ENCODE results near the gene MDP1.
"Not testable (repeated sequence)": the region's sequence is repeated elsewhere in the genome, so short reads cannot be mapped to it uniquely, and the experiment has no call there.

Gene MDP1

GRCh38 chr14:24250354-24250753 is 34.5 kb upstream of the MDP1 start:
- no peak for DNase-seq

- no peak for DNase-seq
These were observed 33.6 kb upstream of the MDP1 start for GRCh38 chr14:24249230-24250021.

GRCh38 chr14:24247422-24247821 is 31.6 kb upstream of the MDP1 start:
- DNase-seq = no peak

- no peak for DNase-seq
These were observed 30.9 kb upstream of the MDP1 start for GRCh38 chr14:24246765-24247212.

GRCh38 chr14:24245350-24245749 is 29.5 kb upstream of the MDP1 start:
- not testable (repeated sequence) for DNase-seq

GRCh38 chr14:24243336-24243836 is 27.5 kb upstream of the MDP1 start:
- no peak for DNase-seq

GRCh38 chr14:24241829-24242443 is 26.1 kb upstream of the MDP1 start:
- DNase-seq = peak in 8 of 14 donors; percentile 64 to 99 (median 98)

- no peak for DNase-seq
These were observed 24.4 kb upstream of the MDP1 start for GRCh38 chr14:24240110-24240918.

GRCh38 chr14:24238527-24239037 is 22.7 kb upstream of the MDP1 start:
- no peak for DNase-seq

- DNase-seq = no peak
These were observed 22.3 kb upstream of the MDP1 start for GRCh38 chr14:24238123-24238522.

- DNase-seq = no peak
These were observed 21.6 kb upstream of the MDP1 start for GRCh38 chr14:24237463-24237955.

- DNase-seq = no peak
These were observed 21.0 kb upstream of the MDP1 start for GRCh38 chr14:24236689-24237462.

GRCh38 chr14:24235804-24236688 is 20.2 kb upstream of the MDP1 start:
- no peak for DNase-seq

- DNase-seq = no peak
These were observed 18.5 kb upstream of the MDP1 start for GRCh38 chr14:24234095-24235005.

GRCh38 chr14:24233538-24233866 is 17.6 kb upstream of the MDP1 start:
- DNase-seq = no peak

- DNase-seq = peak in 4 of 14 donors; percentile 84 to 94 (median 93)
These were observed 17.0 kb upstream of the MDP1 start, which contains the start of gene GMPR2 for GRCh38 chr14:24232645-24233537. Gene GMPR2, plus strand, starts transcription at chr14:24232929. Its CDS starts 325 bp downstream, at chr14:24233254.

- peak; percentile 84 to 100 (median 98) for DNase-seq
These were observed 16.3 kb upstream of the MDP1 start, which contains the start of gene NEDD8 for GRCh38 chr14:24232121-24232644. Gene NEDD8, minus strand, starts transcription at chr14:24232367. Its CDS starts 100 bp downstream, at chr14:24232267.
